ENCODE measurements around the gene MAGEA6.
"Not testable (repeated sequence)": the region's sequence is repeated elsewhere in the genome, so short reads cannot be mapped to it uniquely, and the experiment has no call there.

Gene MAGEA6, protein sequence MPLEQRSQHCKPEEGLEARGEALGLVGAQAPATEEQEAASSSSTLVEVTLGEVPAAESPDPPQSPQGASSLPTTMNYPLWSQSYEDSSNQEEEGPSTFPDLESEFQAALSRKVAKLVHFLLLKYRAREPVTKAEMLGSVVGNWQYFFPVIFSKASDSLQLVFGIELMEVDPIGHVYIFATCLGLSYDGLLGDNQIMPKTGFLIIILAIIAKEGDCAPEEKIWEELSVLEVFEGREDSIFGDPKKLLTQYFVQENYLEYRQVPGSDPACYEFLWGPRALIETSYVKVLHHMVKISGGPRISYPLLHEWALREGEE

GRCh38 chrX:152769549-152770289 lies at the start of gene MAGEA6:
TSS of gene MAGEA6 (minus strand) at chrX:152769689. CDS start at chrX:152767650, 2,039 bp downstream.
- DNase-seq, result not testable (repeated sequence)

DNA sequence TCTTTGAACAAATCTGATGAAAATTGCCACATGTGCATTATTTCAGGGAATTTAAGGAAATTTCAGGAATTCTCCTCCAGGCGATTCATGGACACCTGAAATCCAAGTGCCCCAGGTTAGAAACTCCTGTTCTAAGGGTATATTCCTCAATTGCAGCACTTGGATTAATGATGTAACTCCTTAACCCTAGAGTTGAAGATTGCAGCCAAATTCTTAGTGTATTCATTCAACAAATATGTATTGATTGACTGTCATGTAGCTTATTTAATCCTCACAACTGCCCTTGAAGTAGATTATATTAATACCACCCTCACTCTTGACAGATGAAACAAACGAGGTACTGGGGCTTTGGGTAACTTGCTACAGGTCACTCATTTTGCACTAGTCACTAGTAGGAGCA lies 49.8 kb upstream of the MAGEA6 start:
- no peak for DNase-seq

DNA sequence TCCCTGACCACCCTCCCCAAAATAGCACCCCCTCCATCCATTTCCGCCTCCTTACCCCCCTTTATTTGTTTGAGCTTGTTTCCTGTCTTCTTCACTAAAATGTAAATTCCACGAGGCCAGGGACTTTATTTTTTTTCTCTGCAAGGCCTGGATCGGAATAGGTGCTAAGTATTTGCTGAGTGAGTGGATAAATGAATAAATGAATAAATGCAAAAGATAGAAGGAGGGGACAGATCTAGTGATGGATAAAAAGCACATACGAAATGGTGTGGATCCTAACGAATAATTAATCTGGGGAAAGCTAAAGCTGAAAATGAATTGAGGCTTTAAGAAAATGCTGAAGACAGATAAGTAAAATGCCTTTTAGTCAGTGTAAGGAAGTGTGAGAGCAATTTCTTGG lies 48.9 kb upstream of the MAGEA6 start:
- DNase-seq, result no peak

- DNase-seq, result peak; percentile 1
Observed at GRCh38 chrX:152817078-152817764, 47.7 kb upstream of the MAGEA6 start.

DNA sequence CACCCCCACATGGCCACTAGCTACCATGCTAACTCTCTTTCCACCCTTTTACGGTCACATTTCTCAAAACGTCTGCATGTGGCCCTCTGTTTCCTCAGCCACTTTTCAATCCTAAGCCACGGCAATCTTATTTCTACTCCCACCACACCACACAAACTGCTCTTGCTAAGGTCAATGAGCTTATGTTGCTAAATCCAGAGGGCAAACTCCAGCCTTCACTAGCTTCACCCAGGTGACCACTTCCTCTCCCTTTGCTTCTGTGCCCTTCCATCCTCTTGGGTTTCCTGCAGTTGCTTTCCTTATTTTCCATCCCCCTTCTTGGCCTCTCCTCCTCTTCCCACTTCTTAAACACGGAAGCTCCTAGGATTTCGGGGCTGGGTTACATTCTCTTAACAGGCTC lies 44.6 kb upstream of the MAGEA6 start:
- DNase-seq, result no peak

DNA sequence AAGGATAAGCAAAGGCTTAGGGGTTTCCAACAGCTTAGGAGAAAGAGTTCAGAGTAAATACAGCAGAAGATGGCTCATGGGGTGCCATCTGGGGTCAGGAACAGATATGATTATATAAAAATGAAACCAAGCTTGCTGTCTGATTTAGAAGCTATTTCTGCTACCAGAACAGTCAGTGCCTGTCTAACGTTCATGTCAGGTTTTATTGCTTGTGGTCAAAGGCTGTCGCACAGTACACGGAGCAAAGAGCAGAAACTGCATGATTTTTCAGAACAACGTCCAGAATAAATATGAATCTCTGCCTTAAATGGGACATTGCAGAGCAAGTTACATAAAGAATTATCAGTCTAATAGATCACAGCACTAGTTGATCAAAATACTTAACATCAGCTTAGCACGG lies 43.7 kb upstream of the MAGEA6 start:
- DNase-seq, result no peak

- no peak for DNase-seq
Observed at GRCh38 chrX:152810403-152810802, 40.9 kb upstream of the MAGEA6 start.

GRCh38 chrX:152806035-152806434 lies 36.5 kb upstream of the MAGEA6 start:
- DNase-seq, result no peak

DNA sequence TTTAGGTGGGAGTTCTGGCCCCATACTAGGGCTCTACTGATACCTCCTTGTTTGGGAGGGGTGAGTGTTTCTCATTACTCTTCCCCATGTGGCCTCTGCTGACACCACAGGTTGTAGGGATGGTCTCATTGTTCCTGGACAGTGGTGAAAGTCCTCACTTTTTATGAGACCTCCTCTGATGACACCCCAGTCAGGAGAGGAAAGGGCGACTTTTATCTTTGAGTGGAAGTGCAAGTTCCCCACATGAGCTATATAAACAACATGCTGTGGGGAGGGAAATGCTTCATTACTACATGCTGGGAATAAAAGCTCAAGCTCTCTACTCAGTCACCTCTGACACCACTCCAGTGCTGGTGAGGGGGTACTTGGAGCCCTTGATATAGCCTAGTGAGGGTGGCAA lies 29.5 kb upstream of the MAGEA6 start:
- no peak for DNase-seq

- DNase-seq, result not testable (repeated sequence)
Observed at GRCh38 chrX:152787062-152787461, 17.6 kb upstream of the MAGEA6 start.

GRCh38 chrX:152766562-152766961 lies 2.9 kb downstream of the MAGEA6 start:
- not testable (repeated sequence) for DNase-seq

GRCh38 chrX:152761582-152761981 lies 7.9 kb downstream of the MAGEA6 start:
- not testable (repeated sequence) for DNase-seq

GRCh38 chrX:152759544-152759943 lies 9.9 kb downstream of the MAGEA6 start:
- DNase-seq, result not testable (repeated sequence)

- DNase-seq, result not testable (repeated sequence)
Observed at GRCh38 chrX:152758918-152759317, 10.6 kb downstream of the MAGEA6 start, which contains the start of gene CSAG3. TSS of gene CSAG3 (plus strand) at chrX:152759218.

DNA sequence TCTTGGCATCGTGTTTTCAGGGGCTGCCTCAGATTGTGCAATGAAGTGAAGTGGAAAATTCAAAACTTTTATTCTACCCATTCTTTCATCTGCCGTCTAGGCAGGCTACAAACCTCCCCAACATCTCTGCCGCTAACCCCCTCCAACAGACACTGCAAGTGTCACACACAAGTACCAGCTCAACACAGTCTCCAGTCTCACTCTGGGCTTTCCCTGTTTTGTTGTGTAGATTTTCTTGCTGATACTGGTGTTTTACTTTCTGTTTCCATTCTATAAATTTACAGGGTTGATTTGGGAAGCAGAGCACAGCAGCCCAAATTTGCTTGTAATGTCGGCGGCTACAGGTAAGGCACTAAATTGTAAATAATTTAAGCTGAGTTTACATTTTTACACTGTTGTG lies 14.6 kb downstream of the MAGEA6 start:
- not testable (repeated sequence) for DNase-seq

GRCh38 chrX:152753686-152754650 lies 15.5 kb downstream of the MAGEA6 start, which contains the start of gene MAGEA2:
TSS of gene MAGEA2 (minus strand) at chrX:152753842. CDS start at chrX:152751363, 2,479 bp downstream.
- DNase-seq, result not testable (repeated sequence)

DNA sequence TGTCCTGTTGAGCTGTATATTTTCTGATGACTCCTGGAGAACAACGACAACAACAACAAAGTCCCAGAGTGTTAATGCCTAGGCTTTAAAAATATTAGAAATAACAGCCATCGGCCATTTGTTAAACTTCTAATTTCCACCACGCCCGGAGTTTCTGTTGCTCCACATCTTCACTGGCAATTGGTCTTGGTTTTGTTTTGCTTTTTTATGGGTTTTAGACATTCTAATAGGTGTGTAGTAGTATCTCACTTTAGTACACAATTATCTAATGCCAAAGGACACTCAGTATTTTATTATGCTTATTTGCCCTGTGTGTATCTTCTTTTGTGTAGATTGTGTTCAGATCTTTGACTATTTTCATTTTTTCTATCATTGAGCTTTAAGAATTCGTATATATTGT lies 30.9 kb downstream of the MAGEA6 start:
- DNase-seq, result no peak

GRCh38 chrX:152736528-152736927 lies 33.0 kb downstream of the MAGEA6 start:
- DNase-seq, result not testable (repeated sequence)

DNA sequence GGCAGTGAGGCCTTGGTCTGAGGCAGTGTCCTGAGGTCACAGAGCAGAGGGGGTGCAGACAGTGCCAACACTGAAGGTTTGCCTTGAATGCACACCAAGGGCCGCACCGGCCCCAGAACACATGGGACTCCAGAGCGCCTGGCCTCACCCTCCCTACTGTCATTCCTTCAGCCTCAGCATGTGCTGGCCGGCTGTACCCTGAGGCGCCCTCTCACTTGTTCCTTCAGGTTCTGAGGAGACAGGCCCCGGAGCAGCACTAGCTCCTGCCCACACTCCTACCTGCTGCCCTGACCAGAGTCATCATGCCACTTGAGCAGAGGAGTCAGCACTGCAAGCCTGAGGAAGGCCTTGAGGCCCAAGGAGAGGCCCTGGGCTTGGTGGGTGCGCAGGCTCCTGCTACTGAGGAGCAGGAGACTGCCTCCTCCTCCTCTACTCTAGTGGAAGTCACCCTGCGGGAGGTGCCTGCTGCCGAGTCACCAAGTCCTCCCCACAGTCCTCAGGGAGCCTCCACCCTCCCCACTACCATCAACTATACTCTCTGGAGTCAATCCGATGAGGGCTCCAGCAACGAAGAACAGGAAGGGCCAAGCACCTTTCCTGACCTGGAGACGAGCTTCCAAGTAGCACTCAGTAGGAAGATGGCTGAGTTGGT lies 33.5 kb downstream of the MAGEA6 start:
- no peak for DNase-seq

DNA sequence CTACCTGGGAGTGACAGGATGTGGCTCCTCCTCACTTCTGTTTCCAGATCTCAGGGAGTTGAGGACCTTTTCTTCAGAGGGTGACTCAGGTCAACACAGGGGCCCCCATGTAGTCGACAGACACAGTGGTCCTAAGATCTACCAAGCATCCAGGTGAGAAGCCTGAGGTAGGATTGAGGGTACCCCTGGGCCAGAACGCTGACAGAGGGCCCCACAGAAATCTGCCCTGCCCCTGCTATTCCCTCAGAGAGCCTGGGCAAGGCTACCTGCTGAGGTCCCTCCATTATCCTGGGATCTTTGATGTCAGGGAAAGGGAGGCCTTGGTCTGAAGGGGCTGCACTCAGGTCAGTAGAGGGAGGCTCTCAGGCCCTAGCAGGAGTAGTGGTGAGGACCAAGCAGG lies 34.4 kb downstream of the MAGEA6 start:
- DNase-seq, result no peak

DNA sequence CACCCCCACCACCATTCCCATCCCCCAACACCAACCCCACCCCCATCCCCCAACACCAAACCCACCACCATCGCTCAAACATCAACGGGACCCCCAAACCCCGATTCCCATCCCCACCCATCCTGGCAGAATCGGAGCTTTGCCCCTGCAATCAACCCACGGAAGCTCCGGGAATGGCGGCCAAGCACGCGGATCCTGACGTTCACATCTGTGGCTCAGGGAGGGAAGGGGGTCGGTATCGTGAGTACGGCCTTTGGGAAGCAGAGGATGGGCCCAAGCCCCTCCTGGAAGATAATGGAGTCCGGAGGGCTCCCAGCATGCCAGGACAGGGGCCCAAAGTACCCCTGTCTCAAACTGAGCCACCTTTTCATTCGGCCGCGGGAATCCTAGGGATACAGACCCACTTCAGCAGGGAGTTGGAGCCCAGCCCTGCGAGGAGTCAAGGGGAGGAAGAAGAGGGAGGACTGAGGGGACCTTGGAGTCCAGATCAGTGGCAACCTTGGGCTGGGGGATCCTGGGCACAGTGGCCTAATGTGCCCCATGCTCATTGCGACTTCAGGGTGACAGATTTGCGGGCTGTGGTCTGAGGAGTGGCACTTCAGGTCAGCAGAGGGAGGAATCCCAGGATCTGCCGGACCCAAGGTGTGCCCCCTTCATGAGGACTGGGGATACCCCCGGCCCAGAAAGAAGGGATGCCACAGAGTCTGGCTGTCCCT lies 35.2 kb downstream of the MAGEA6 start:
- not testable (repeated sequence) for DNase-seq

Measured in NCI-H526 treated with DMSO at 0.1 percent for 48 hours (cell line).